NK-92 treated with Interleukin-12 subunit alpha and Interleukin-12 subunit beta, amount 100 ng/mL, for 24 hours (cell line): ENCODE results near the gene NKAPD1.
"Not testable (repeated sequence)": the region's sequence is repeated elsewhere in the genome, so short reads cannot be mapped to it uniquely, and the experiment has no call there.

Experiments
- DNase-seq: peaks from one replicate; lab custom pipeline; 2025; lab: John Stamatoyannopoulos, UW

Gene NKAPD1

GRCh38 chr11:112086422-112087191 is 12.5 kb downstream of the NKAPD1 start, which contains the start of the genes SDHD and TIMM8B:
SDHD (plus strand) TSS chr11:112086873; CDS start chr11:112086908, 35 bp downstream.
TIMM8B (minus strand) TSS chr11:112086756; CDS start chr11:112086723, 33 bp downstream.
- DNase-seq: peak; percentile 94

- peak; percentile 13 for DNase-seq
These were observed 13.1 kb downstream of the NKAPD1 start for GRCh38 chr11:112087212-112087611.

- DNase-seq: not testable (repeated sequence)
These were observed 21.2 kb downstream of the NKAPD1 start for GRCh38 chr11:112095302-112095701.

GRCh38 chr11:112096194-112096593 is 22.1 kb downstream of the NKAPD1 start:
- DNase-seq: no peak

- no peak for DNase-seq
These were observed 23.8 kb downstream of the NKAPD1 start for GRCh38 chr11:112097734-112098528.

GRCh38 chr11:112100462-112100861 is 26.4 kb downstream of the NKAPD1 start:
- no peak for DNase-seq

GRCh38 chr11:112103446-112103845 is 29.3 kb downstream of the NKAPD1 start:
- DNase-seq: no peak

- DNase-seq: no peak
These were observed 32.0 kb downstream of the NKAPD1 start for GRCh38 chr11:112106070-112106469.

- DNase-seq: no peak
These were observed 39.7 kb downstream of the NKAPD1 start for GRCh38 chr11:112113539-112114457.

GRCh38 chr11:112114460-112114859 is 40.4 kb downstream of the NKAPD1 start:
- DNase-seq: no peak

- DNase-seq: no peak
These were observed 41.3 kb downstream of the NKAPD1 start for GRCh38 chr11:112115386-112115785.

GRCh38 chr11:112118176-112118575 is 44.1 kb downstream of the NKAPD1 start:
- DNase-seq: peak; percentile 49

GRCh38 chr11:112121981-112122615 is 48.0 kb downstream of the NKAPD1 start:
- no peak for DNase-seq

GRCh38 chr11:112123129-112123528 is 49.0 kb downstream of the NKAPD1 start:
- DNase-seq: no peak

GRCh38 chr11:112127056-112127455 is 53.0 kb downstream of the NKAPD1 start:
- no peak for DNase-seq

GRCh38 chr11:112128483-112129121 is 54.5 kb downstream of the NKAPD1 start:
- DNase-seq: no peak

- no peak for DNase-seq
These were observed 55.6 kb downstream of the NKAPD1 start for GRCh38 chr11:112129656-112130055.

GRCh38 chr11:112132737-112133136 is 58.6 kb downstream of the NKAPD1 start:
- DNase-seq: no peak

GRCh38 chr11:112134473-112134872 is 60.4 kb downstream of the NKAPD1 start:
- no peak for DNase-seq
